ENCODE measurements around the gene TWF2. TPM values are rescaled to one million over a fixed set of nuclear protein-coding genes. Genes with fewer than 3 reads are reported as not detected.

Gene TWF2
- total and polyA plus RNA-seq, 9 of the 15 experiments (the other 6 are each of a cell fraction or from before 2014, with no cell fraction given), result 0.11 to 61.9 (median 29.7) TPM

- TF ChIP-seq CUX1 (CRISPR knock-in tag; IDR thresholded peaks at IDR 0.05) (no peak), TRIM24 (IDR thresholded peaks at IDR 0.05) (no peak), ZNF354B (CRISPR knock-in tag; IDR thresholded peaks at IDR 0.05) (no peak), NR2F6 (CRISPR knock-in tag; IDR thresholded peaks at IDR 0.05) (no peak), RREB1 (CRISPR knock-in tag; IDR thresholded peaks at IDR 0.05) (no peak), POLR3G (IDR thresholded peaks at IDR 0.05; ENCODE audit: extremely low read depth, insufficient read length, insufficient replicate concordance) (no peak), RBFOX2 (IDR thresholded peaks at IDR 0.05; ENCODE audit: low read depth, low read length) (peak; percentile 36), CTBP1 (IDR thresholded peaks at IDR 0.05; ENCODE audit: borderline replicate concordance) (no peak), KDM4B (IDR thresholded peaks at IDR 0.05; ENCODE audit: borderline replicate concordance in 2 of 2, low read depth in 1 of 2) (no peak), ZNF121 (CRISPR knock-in tag; conservative IDR thresholded peaks at IDR 0.05) (no peak)
These were observed 10.1 kb downstream of the TWF2 start (continued) for GRCh38 chr3:52228751-52229291.

Data from K562 (cell line).